ENCODE data around the gene TLL1. TPM values are rescaled to one million over a fixed set of nuclear protein-coding genes. Genes with fewer than 3 reads are reported as not detected.

TLL1 gene
- total and polyA plus RNA-seq, 2 donors (not counting 3 experiments of a cell fraction or from before 2014, with no cell fraction given): 0.41 to 1.4 TPM

DNA sequence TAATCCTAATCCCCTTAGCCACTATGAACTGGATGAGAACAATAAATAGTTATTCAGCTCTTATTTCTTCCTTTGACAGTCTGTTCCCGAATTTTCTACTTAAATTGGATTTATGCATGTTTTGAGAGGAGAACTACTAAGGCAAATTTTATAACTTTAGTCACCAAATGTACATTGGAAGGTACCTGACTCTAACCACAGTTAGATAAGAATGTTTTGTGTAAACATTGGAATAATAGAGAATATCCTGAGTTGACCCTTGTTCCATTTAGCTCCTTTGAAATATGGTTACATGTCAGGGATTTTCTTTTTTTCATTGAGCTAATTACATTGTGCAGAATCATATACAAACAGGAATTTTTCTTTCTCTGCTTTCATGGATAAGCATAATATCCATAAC lies 202.6 kb downstream of the TLL1 start:
- no peak for TF ChIP-seq FOS (IDR thresholded peaks at IDR 0.05; ENCODE audit: borderline replicate concordance, insufficient read depth, low read length)
- Histone ChIP-seq H3K36me3 (ENCODE audit: control insufficient read depth in 2 of 2, extremely low read depth in 1 of 2, insufficient read depth in 2 of 2, low read length in 2 of 2) (no peaks in the 10 kb centered on the region), H3K79me2 (ENCODE audit: control insufficient read depth, insufficient read depth, low read length) (no peaks in the 10 kb centered on the region), H3K27me3 (ENCODE audit: control insufficient read depth in 2 of 2, insufficient read depth in 2 of 2, low read length in 2 of 2) (no peaks in the 10 kb centered on the region), H3K4me1 (ENCODE audit: control insufficient read depth, extremely low read depth, insufficient read depth, low read length) (no peaks in the 10 kb centered on the region), H3K27ac (ENCODE audit: insufficient read depth, low read depth, low read length) (no peak overlapping the region), H4K20me1 (replicated peaks; ENCODE audit: control insufficient read depth, extremely low read depth, insufficient read depth, low read length) (no peaks in the 10 kb centered on the region), H3K9ac (replicated peaks; ENCODE audit: extremely low read depth, insufficient read depth, low read length) (no peak overlapping the region), H3K9me3 (replicated peaks; ENCODE audit: control insufficient read depth, insufficient read depth, low read length) (no peaks in the 10 kb centered on the region), H3K9me1 (replicated peaks; ENCODE audit: control insufficient read depth, extremely low read depth, insufficient read depth, low read length) (no peaks in the 10 kb centered on the region), H3K4me3 (replicated peaks in 1 of 3; ENCODE audit: insufficient read depth in 1 of 3, low read depth in 1 of 3, low read length in 3 of 3) (no peak overlapping the region), H2AFZ (ENCODE audit: low read depth, low read length) (no peak overlapping the region), H3K4me2 (ENCODE audit: insufficient read depth, low read length) (no peak overlapping the region)
- CTCF ChIA-PET: no interaction called here
- dilution Hi-C loops (cut with MboI; ENCODE audit: extremely low pct_ligation_motif_present, low sequenced_read_pairs): no loop called here
- intact Hi-C loops (cut with micrococcal nuclease): no loop called here
- DNase-seq (ENCODE audit: low read depth, low spot score) (no peak), FAIRE-seq (no peak)
- no TSS peak for BruUV-seq (replicated peaks)
- POLR2A ChIA-PET: no interaction called here

- ChIA-PET CTCF (interaction anchor here (0.7 to 1.4 kb wide), 3 partner anchors 9 to 544 kb away, joined by 3 to 4 read pairs (median 3); no protein-coding TSS in a partner anchor), POLR2A (no interaction called here)
- dilution Hi-C loops (cut with MboI; ENCODE audit: extremely low pct_ligation_motif_present, low sequenced_read_pairs): no loop called here
- Histone ChIP-seq H3K9me3 (replicated peaks; ENCODE audit: control insufficient read depth, insufficient read depth, low read length) (no peaks in the 10 kb centered on the region), H3K4me3 (replicated peaks in 1 of 3; ENCODE audit: insufficient read depth in 1 of 3, low read depth in 1 of 3, low read length in 3 of 3) (no peak overlapping the region), H3K9me1 (replicated peaks; ENCODE audit: control insufficient read depth, extremely low read depth, insufficient read depth, low read length) (no peaks in the 10 kb centered on the region), H3K9ac (replicated peaks; ENCODE audit: extremely low read depth, insufficient read depth, low read length) (no peak overlapping the region), H3K4me2 (ENCODE audit: insufficient read depth, low read length) (no peak overlapping the region), H3K27ac (ENCODE audit: insufficient read depth, low read depth, low read length) (no peak overlapping the region), H3K36me3 (ENCODE audit: control insufficient read depth in 2 of 2, extremely low read depth in 1 of 2, insufficient read depth in 2 of 2, low read length in 2 of 2) (no peaks in the 10 kb centered on the region), H3K27me3 (ENCODE audit: control insufficient read depth in 2 of 2, insufficient read depth in 2 of 2, low read length in 2 of 2) (no peaks in the 10 kb centered on the region), H2AFZ (ENCODE audit: low read depth, low read length) (no peak overlapping the region), H3K79me2 (ENCODE audit: control insufficient read depth, insufficient read depth, low read length) (no peaks in the 10 kb centered on the region), H3K4me1 (ENCODE audit: control insufficient read depth, extremely low read depth, insufficient read depth, low read length) (no peaks in the 10 kb centered on the region), H4K20me1 (replicated peaks; ENCODE audit: control insufficient read depth, extremely low read depth, insufficient read depth, low read length) (no peaks in the 10 kb centered on the region)
- TF ChIP-seq POLR2AphosphoS5 (IDR thresholded peaks at IDR 0.05; ENCODE audit: insufficient read depth, low read depth, low read length) (no peak), MAX (IDR thresholded peaks at IDR 0.05; ENCODE audit: insufficient read depth, insufficient read length) (no peak), POLR2A (IDR thresholded peaks at IDR 0.05; ENCODE audit: low read depth, low read length) (no peak), JUN (IDR thresholded peaks at IDR 0.05; ENCODE audit: borderline replicate concordance, insufficient read depth, insufficient read length, low read depth) (no peak), FOS (IDR thresholded peaks at IDR 0.05; ENCODE audit: borderline replicate concordance, insufficient read depth, low read length) (no peak), CTCF (IDR thresholded peaks at IDR 0.05; ENCODE audit: extremely low read depth in 1 of 2, insufficient read depth in 1 of 2, low read depth in 1 of 2, low read length in 2 of 2) (no peak), MYC (IDR thresholded peaks at IDR 0.05; ENCODE audit: low read depth, low read length) (no peak), GATA2 (IDR thresholded peaks at IDR 0.05; ENCODE audit: insufficient read depth, insufficient read length, low read depth, low read length) (no peak), EZH2 (IDR thresholded peaks at IDR 0.05; ENCODE audit: borderline replicate concordance, low read depth, low read length, severe bottlenecking) (no peak)
- no peak for FAIRE-seq
- no peak for DNase-seq (ENCODE audit: low read depth, low spot score)
- intact Hi-C loops (cut with micrococcal nuclease): no loop called here
- BruUV-seq (replicated peaks): no TSS peak
Observed at GRCh38 chr4:166077782-166078181, 204.7 kb downstream of the TLL1 start.

Measured in endothelial cell of umbilical vein (primary cell).